H9 (cell line): ENCODE results near the gene ADGRA1. TPM values are rescaled to one million over a fixed set of nuclear protein-coding genes. Genes with fewer than 3 reads are reported as not detected.

Experiments
- DNase-seq: peaks from one replicate; pipeline ENCODE4 v3.0.0-alpha.2; 2017
- H2AFZ ChIP-seq: one replicate; pipeline ENCODE4 v1.6.1; 2013; ENCODE audit warnings: mild to moderate bottlenecking, low read length, control low read depth, moderate library complexity
- H2AK5ac ChIP-seq: 2 replicates; pipeline ENCODE4 v1.6.1; 2013; ENCODE audit warnings: low read length, control low read depth, mixed read lengths; ENCODE audit not compliant: insufficient read length
- H2BK120ac ChIP-seq: one replicate; pipeline ENCODE4 v1.6.1; 2013; ENCODE audit warnings: low read depth, mild to moderate bottlenecking, low read length, control low read depth, inconsistent platforms; ENCODE audit not compliant: poor library complexity, severe bottlenecking
- H2BK12ac ChIP-seq: 2 replicates; pipeline ENCODE4 v1.6.1; 2013; ENCODE audit warnings: low read length, control low read depth, mixed read lengths, low read depth; ENCODE audit not compliant: insufficient read length
- H2BK15ac ChIP-seq: 2 replicates; pipeline ENCODE4 v1.6.1; 2013; ENCODE audit warnings: low read depth, low read length, control low read depth
- H2BK20ac ChIP-seq: one replicate; pipeline ENCODE4 v1.6.1; 2013; ENCODE audit warnings: low read depth, mild to moderate bottlenecking, low read length, control low read depth, inconsistent platforms; ENCODE audit not compliant: poor library complexity, severe bottlenecking
- H2BK5ac ChIP-seq: 2 replicates; pipeline ENCODE4 v1.6.1; 2013; ENCODE audit warnings: low read length, control low read depth, mixed read lengths; ENCODE audit not compliant: insufficient read length
- H3K14ac ChIP-seq: 2 replicates; pipeline ENCODE4 v1.6.1; 2013; ENCODE audit warnings: low read length, control low read depth; ENCODE audit not compliant: insufficient read depth
- H3K18ac ChIP-seq: 2 replicates; pipeline ENCODE4 v1.6.1; 2013; ENCODE audit warnings: low read depth, mild to moderate bottlenecking, mixed read lengths, low read length, control low read depth; ENCODE audit not compliant: insufficient read length
- H3K23ac ChIP-seq: 2 replicates; pipeline ENCODE4 v1.6.1; 2013; ENCODE audit warnings: low read length, control low read depth, mixed read lengths, low read depth; ENCODE audit not compliant: insufficient read length
- H3K23me2 ChIP-seq: 2 replicates; pipeline ENCODE4 v1.6.1; 2013; ENCODE audit warnings: low read depth, mild to moderate bottlenecking, mixed read lengths, low read length, control low read depth; ENCODE audit not compliant: insufficient read length, poor library complexity, severe bottlenecking
- H3K27ac ChIP-seq: 2 replicates; pipeline ENCODE4 v1.5.1; 2013; ENCODE audit warnings: low read length, control low read depth, mixed read lengths, low read depth; ENCODE audit not compliant: insufficient read length
- H3K27me3 ChIP-seq: 2 replicates; pipeline ENCODE4 v1.6.1; 2013; ENCODE audit warnings: low read length, control low read depth, inconsistent platforms; ENCODE audit not compliant: insufficient read depth
- H3K4ac ChIP-seq: 2 replicates; pipeline ENCODE4 v1.6.1; 2013; ENCODE audit warnings: low read depth, mild to moderate bottlenecking, control low read depth, inconsistent platforms, low read length, moderate library complexity
- H3K4me1 ChIP-seq: 2 replicates; pipeline ENCODE4 v1.6.1; 2013; ENCODE audit warnings: low read length, control low read depth, inconsistent platforms; ENCODE audit not compliant: insufficient read depth
- H3K4me2 ChIP-seq: 2 replicates; pipeline ENCODE4 v1.6.1; 2013; ENCODE audit warnings: low read length, control low read depth, mixed read lengths; ENCODE audit not compliant: insufficient read length, insufficient read depth
- H3K56ac ChIP-seq: 2 replicates; pipeline ENCODE4 v1.6.1; 2013; ENCODE audit warnings: low read depth, mild to moderate bottlenecking, mixed read lengths, low read length, control low read depth; ENCODE audit not compliant: insufficient read length
- H3K79me1 ChIP-seq: 2 replicates; pipeline ENCODE4 v1.6.1; 2013; ENCODE audit warnings: low read depth, mild to moderate bottlenecking, moderate library complexity, low read length, control low read depth, inconsistent platforms; ENCODE audit not compliant: insufficient read depth, poor library complexity, severe bottlenecking
- H3K79me2 ChIP-seq: 2 replicates; pipeline ENCODE4 v1.6.1; 2013; ENCODE audit warnings: low read length, control low read depth, inconsistent platforms; ENCODE audit not compliant: insufficient read depth
- H3K9ac ChIP-seq: 2 replicates; pipeline ENCODE4 v1.6.1; 2013; ENCODE audit warnings: low read length, control low read depth, mixed read lengths; ENCODE audit not compliant: insufficient read length; ENCODE audit errors: extremely low read depth
- H3K9me3 ChIP-seq: one replicate; pipeline ENCODE4 v1.6.1; 2013; ENCODE audit warnings: low read depth, low read length, inconsistent platforms; ENCODE audit not compliant: control insufficient read depth
- H3T11ph ChIP-seq: one replicate; pipeline ENCODE4 v1.6.1; 2013; ENCODE audit warnings: mild to moderate bottlenecking, low read length, control low read depth, inconsistent platforms
- H4K20me1 ChIP-seq: one replicate; pipeline ENCODE4 v1.6.1; 2013; ENCODE audit not compliant: control insufficient read depth, insufficient read length, insufficient read depth
- H4K5ac ChIP-seq: 2 replicates; pipeline ENCODE4 v1.6.1; 2013; ENCODE audit warnings: low read depth, mild to moderate bottlenecking, mixed read lengths, low read length, control low read depth; ENCODE audit not compliant: insufficient read length
- H4K8ac ChIP-seq: replicated peaks from 2 replicates; pipeline ENCODE4 v1.6.1; 2013; ENCODE audit warnings: low read length, control low read depth, mixed read lengths, low read depth; ENCODE audit not compliant: insufficient read length
- H4K91ac ChIP-seq: 2 replicates; pipeline ENCODE4 v1.6.1; 2013; ENCODE audit warnings: low read depth, mild to moderate bottlenecking, moderate library complexity, mixed read lengths, low read length, control low read depth; ENCODE audit not compliant: insufficient read length
- H3K27ac Mint-ChIP-seq, 3 experiments: 2 replicates in 2 of 3; 3 replicates in 1 of 3; pipeline ENCODE4 v1.8.0; 2020 to 2021; ENCODE audit warnings: mixed read lengths in 3 of 3, mild to moderate bottlenecking in 1 of 3, moderate library complexity in 1 of 3
- H3K27me3 Mint-ChIP-seq: 2 replicates; pipeline ENCODE4 v1.8.0; 2021; ENCODE audit warnings: low read depth, mild to moderate bottlenecking, moderate library complexity, mixed read lengths
- H3K36me3 Mint-ChIP-seq, 3 experiments: 2 replicates in 2 of 3; 3 replicates in 1 of 3; pipeline ENCODE4 v1.8.0; 2020 to 2021; ENCODE audit warnings: low read depth in 3 of 3, mixed read lengths in 3 of 3; ENCODE audit not compliant: insufficient read depth in 1 of 3
- H3K4me1 Mint-ChIP-seq, 2 experiments: 2 replicates each; pipeline ENCODE4 v1.8.0; 2020; ENCODE audit warnings: mixed read lengths in 2 of 2
- H3K4me3 Mint-ChIP-seq, 2 experiments: 2 replicates in 1 of 2; 3 replicates in 1 of 2; pipeline ENCODE4 v1.8.0; 2020 to 2021; ENCODE audit warnings: mild to moderate bottlenecking in 2 of 2, mixed read lengths in 2 of 2, moderate library complexity in 1 of 2
- H3K9me3 Mint-ChIP-seq, 2 experiments: 2 replicates in 1 of 2; 3 replicates in 1 of 2; pipeline ENCODE4 v1.8.0; 2020; ENCODE audit warnings: mild to moderate bottlenecking in 2 of 2, mixed read lengths in 2 of 2, moderate library complexity in 1 of 2
- WGBS: extraction: QIAGEN DNeasy Blood & Tissue Kit; methylation state at CpG from one replicate; pipeline ENCODE4 v1.1.7; 2013; ENCODE audit warnings: missing lambda C conversion rate, low lambda C conversion rate, mixed read lengths; ENCODE audit not compliant: insufficient read length; ENCODE audit errors: extremely low coverage; 5-methylcytosine and 5-hydroxymethylcytosine counted together
- total RNA-seq: library from RNA; stranded (reverse); gene quantifications from 2 replicates; pipeline ENCODE4 v1.2.1, GENCODE V29; 2021
- TF ChIP-seq, protein P1 (sequence below): fragments of 200-600 bp; sonication (generic); conservative IDR thresholded peaks from 3 replicates; pipeline ENCODE4 v1.8.0; 2021; ENCODE audit warnings: antibody characterized with exemption, mild to moderate bottlenecking

ADGRA1 gene
- total RNA-seq, 1 experiment from 2014 or later = 0.11 TPM

DNA sequence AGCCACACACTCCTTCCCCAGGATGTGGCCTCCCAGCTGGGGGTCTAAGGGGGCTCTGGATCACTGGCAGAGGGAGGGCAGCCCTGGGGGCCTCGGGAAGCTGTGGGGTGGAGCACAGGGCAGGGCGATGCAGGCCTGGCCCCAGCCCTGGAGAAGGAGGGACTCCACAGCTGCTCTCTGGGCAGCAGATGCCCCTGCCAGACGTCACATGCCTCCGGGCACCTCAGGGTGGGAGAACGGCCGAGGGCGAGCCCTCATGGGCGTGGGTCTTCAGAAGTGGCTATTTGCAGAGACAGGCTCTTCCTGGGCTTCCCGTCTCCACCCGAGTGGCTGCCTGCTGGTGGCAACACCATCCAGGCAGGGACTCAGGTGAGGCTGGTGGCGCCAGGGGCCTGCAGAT is 16.0 kb upstream of the ADGRA1 start:
- H3K23me2 ChIP-seq = no peaks in the 10 kb centered on the region
- Mint-ChIP-seq H3K27me3 (no peaks in the 10 kb centered on the region; the same call in none of the 2 replicates), H3K4me3 (no peak overlapping the region), H3K36me3 (peaks cover 0 to 5% (median 0%) of the 10 kb centered on the region in 3 experiments; a peak in 2 of 7 replicates), H3K27ac (no peak overlapping the region), H3K9me3 (peaks cover 4 to 6% of the 10 kb centered on the region in 2 experiments; a peak in 3 of 5 replicates), H3K4me1 (peaks cover 0 to 7% of the 10 kb centered on the region in 2 experiments; a peak in 3 of 4 replicates)
- H3K23ac ChIP-seq = no peak overlapping the region
- no peaks in the 10 kb centered on the region for H3K4me1 ChIP-seq
- no peak overlapping the region for H2AK5ac ChIP-seq
- no peak overlapping the region for H2BK12ac ChIP-seq
- no peak overlapping the region for H2BK5ac ChIP-seq
- H3K14ac ChIP-seq = peak overlapping the region; percentile 40; the same call in 1 of the 2 replicates
- no peak overlapping the region for H3K18ac ChIP-seq
- H4K5ac ChIP-seq = no peak overlapping the region
- H3K27ac ChIP-seq = no peak overlapping the region
- H3K27me3 ChIP-seq = no peaks in the 10 kb centered on the region
- H3K79me1 ChIP-seq = no peaks in the 10 kb centered on the region
- no peak overlapping the region for H4K8ac ChIP-seq
- H2BK15ac ChIP-seq = no peak overlapping the region
- no peaks in the 10 kb centered on the region for H4K20me1 ChIP-seq
- no peak overlapping the region for H2BK20ac ChIP-seq
- DNase-seq = no peak
- H3T11ph ChIP-seq = no peak overlapping the region
- H3K9ac ChIP-seq = no peak overlapping the region
- H3K4ac ChIP-seq = no peak overlapping the region
- TF ChIP-seq, protein P1, sequence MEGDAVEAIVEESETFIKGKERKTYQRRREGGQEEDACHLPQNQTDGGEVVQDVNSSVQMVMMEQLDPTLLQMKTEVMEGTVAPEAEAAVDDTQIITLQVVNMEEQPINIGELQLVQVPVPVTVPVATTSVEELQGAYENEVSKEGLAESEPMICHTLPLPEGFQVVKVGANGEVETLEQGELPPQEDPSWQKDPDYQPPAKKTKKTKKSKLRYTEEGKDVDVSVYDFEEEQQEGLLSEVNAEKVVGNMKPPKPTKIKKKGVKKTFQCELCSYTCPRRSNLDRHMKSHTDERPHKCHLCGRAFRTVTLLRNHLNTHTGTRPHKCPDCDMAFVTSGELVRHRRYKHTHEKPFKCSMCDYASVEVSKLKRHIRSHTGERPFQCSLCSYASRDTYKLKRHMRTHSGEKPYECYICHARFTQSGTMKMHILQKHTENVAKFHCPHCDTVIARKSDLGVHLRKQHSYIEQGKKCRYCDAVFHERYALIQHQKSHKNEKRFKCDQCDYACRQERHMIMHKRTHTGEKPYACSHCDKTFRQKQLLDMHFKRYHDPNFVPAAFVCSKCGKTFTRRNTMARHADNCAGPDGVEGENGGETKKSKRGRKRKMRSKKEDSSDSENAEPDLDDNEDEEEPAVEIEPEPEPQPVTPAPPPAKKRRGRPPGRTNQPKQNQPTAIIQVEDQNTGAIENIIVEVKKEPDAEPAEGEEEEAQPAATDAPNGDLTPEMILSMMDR = no peak
- H2BK120ac ChIP-seq = no peak overlapping the region
- no peak overlapping the region for H4K91ac ChIP-seq
- no peak overlapping the region for H3K56ac ChIP-seq
- H3K4me2 ChIP-seq = no peak overlapping the region
- no peaks in the 10 kb centered on the region for H3K9me3 ChIP-seq
- no CpG with 5 or more reads among the region's 11 CpGs for WGBS
- H3K79me2 ChIP-seq = no peaks in the 10 kb centered on the region
- no peak overlapping the region for H2AFZ ChIP-seq
